Tibial nerve (tissue), 4 donors: ENCODE results near the gene ROBO2. TPM values are rescaled to one million over a fixed set of nuclear protein-coding genes. Genes with fewer than 3 reads are reported as not detected.

Experiments
- DNase-seq, 2 donors: peaks; one replicate each; pipeline ENCODE4 v3.0.0-alpha.2; 2019; ENCODE audit warnings: low spot score in 2 of 2
- H3K27ac ChIP-seq, 4 donors: fragments of 200-600 bp; sonication (generic) in 3 of 4; one replicate each; pipeline ENCODE4 v1.5.1; 2017 to 2019; ENCODE audit warnings: mild to moderate bottlenecking in 1 of 4
- H3K27me3 ChIP-seq, 2 donors: fragments of 200-600 bp; sonication (generic) in 1 of 2; one replicate each; pipeline versions ENCODE4 v1.5.1 to v1.6.0; 2017 to 2019
- H3K36me3 ChIP-seq, 3 donors: fragments of 200-600 bp; sonication (generic); one replicate each; pipeline ENCODE4 v1.5.1; 2018 to 2019
- H3K4me1 ChIP-seq, 4 donors: fragments of 200-600 bp; sonication (generic) in 3 of 4; one replicate each; pipeline ENCODE4 v1.5.1; 2017 to 2019
- H3K4me3 ChIP-seq, 4 donors: fragments of 200-600 bp; sonication (generic) in 3 of 4; one replicate each; pipeline ENCODE4 v1.5.1; 2017 to 2019; ENCODE audit warnings: mild to moderate bottlenecking in 1 of 4, moderate library complexity in 1 of 4
- H3K9me3 ChIP-seq, 4 donors: fragments of 200-600 bp; sonication (generic) in 3 of 4; one replicate each; pipeline ENCODE4 v1.5.1; 2017 to 2019
- CTCF ChIP-seq, 5 experiments: fragments of 200-600 bp in 3 of 5; fragments of 450-650 bp in 2 of 5; sonication (generic) in 3 of 5; IDR thresholded peaks; one replicate each; pipeline ENCODE4 v1.5.1; 2016 to 2019; ENCODE audit warnings: antibody characterized with exemption in 5 of 5, mild to moderate bottlenecking in 3 of 5, moderate library complexity in 2 of 5
- EP300 ChIP-seq, 2 donors: sonication (generic); formaldehyde crosslinking; IDR thresholded peaks; one replicate each; pipeline ENCODE4 v1.6.1; 2017; ENCODE audit warnings: antibody characterized with exemption in 2 of 2, mild to moderate bottlenecking in 1 of 2
- POLR2A ChIP-seq, 2 donors: fragments of 450-650 bp; IDR thresholded peaks; one replicate each; pipeline ENCODE4 v1.6.1; 2017; ENCODE audit warnings: antibody characterized with exemption in 2 of 2, mild to moderate bottlenecking in 2 of 2, moderate library complexity in 2 of 2
- WGBS, 2 donors: methylation state at CpG; one replicate each; pipeline ENCODE4 v1.1.5; 2018; 5-methylcytosine and 5-hydroxymethylcytosine counted together
- total RNA-seq, 4 donors: library from RNA; depleted of rRNA; stranded (reverse); fragments of >200 nt; gene quantifications; one replicate each; pipeline ENCODE4 v1.1.0, GENCODE V29; 2016

The ROBO2 gene
- total RNA-seq, 4 donors from 2014 or later: 0.30 to 4.4 (median 1.9) TPM

- 22 to 37% methylated on average over 2 of the region's 2 CpGs for WGBS, 2 donors
- H3K9me3 ChIP-seq: no peaks in the 10 kb centered on the region
- H3K4me3 ChIP-seq: no peak overlapping the region
- no peaks in the 10 kb centered on the region for H3K36me3 ChIP-seq
- TF ChIP-seq POLR2A (IDR thresholded peaks at IDR 0.05) (no peak), EP300 (IDR thresholded peaks at IDR 0.05) (no peak), CTCF (IDR thresholded peaks at IDR 0.05) (no peak)
- H3K4me1 ChIP-seq: no peaks in the 10 kb centered on the region
- H3K27me3 ChIP-seq: no peaks in the 10 kb centered on the region
- H3K27ac ChIP-seq: no peak overlapping the region
- DNase-seq: no peak
Measured at GRCh38 chr3:77052733-77053670, 13.1 kb downstream of the ROBO2 start.

- TF ChIP-seq CTCF (IDR thresholded peaks at IDR 0.05) (no peak), EP300 (IDR thresholded peaks at IDR 0.05) (no peak), POLR2A (IDR thresholded peaks at IDR 0.05) (no peak)
- WGBS, 2 donors: 41 to 44% methylated on average over 2 of the region's 2 CpGs
- H3K4me1 ChIP-seq: no peaks in the 10 kb centered on the region
Measured at GRCh38 chr3:77053795-77054194, 13.9 kb downstream of the ROBO2 start.

GRCh38 chr3:77055841-77056341 lies 16.0 kb downstream of the ROBO2 start:
- no peak for TF ChIP-seq EP300 (IDR thresholded peaks at IDR 0.05)
- no peak for TF ChIP-seq CTCF (IDR thresholded peaks at IDR 0.05)
- no peak for TF ChIP-seq POLR2A (IDR thresholded peaks at IDR 0.05)
- Histone ChIP-seq H3K4me3 (no peak overlapping the region), H3K27ac (no peak overlapping the region), H3K4me1 (no peaks in the 10 kb centered on the region), H3K27me3 (no peaks in the 10 kb centered on the region), H3K9me3 (no peaks in the 10 kb centered on the region), H3K36me3 (no peaks in the 10 kb centered on the region)
- 59 to 65% methylated on average over 4 of the region's 4 CpGs for WGBS, 2 donors
- DNase-seq: no peak

More at GRCh38 chr3:77053795-77054194, 13.9 kb downstream of the ROBO2 start:
- H3K36me3 ChIP-seq: no peaks in the 10 kb centered on the region
- DNase-seq: no peak
- no peaks in the 10 kb centered on the region for H3K27me3 ChIP-seq
- no peak overlapping the region for H3K4me3 ChIP-seq
- no peaks in the 10 kb centered on the region for H3K9me3 ChIP-seq
- H3K27ac ChIP-seq: no peak overlapping the region

- TF ChIP-seq POLR2A (IDR thresholded peaks at IDR 0.05) (no peak), EP300 (IDR thresholded peaks at IDR 0.05) (no peak), CTCF (IDR thresholded peaks at IDR 0.05) (no peak)
- WGBS, 2 donors: 86 to 94% methylated on average over 1 of the region's 1 CpG
- DNase-seq: no peak
Measured at GRCh38 chr3:77059354-77059753, 19.5 kb downstream of the ROBO2 start.

GRCh38 chr3:77063423-77063822 lies 23.5 kb downstream of the ROBO2 start:
- peaks cover 0 to 14% (median 3%) of the 10 kb centered on the region in 4 donors for H3K9me3 ChIP-seq
- DNase-seq: no peak
- H3K4me3 ChIP-seq: no peak overlapping the region
- WGBS, 2 donors: 94% methylated on average over 5 of the region's 5 CpGs
- TF ChIP-seq EP300 (IDR thresholded peaks at IDR 0.05) (no peak), POLR2A (IDR thresholded peaks at IDR 0.05) (no peak), CTCF (IDR thresholded peaks at IDR 0.05) (no peak)
- no peak overlapping the region for H3K27ac ChIP-seq
- H3K27me3 ChIP-seq: no peaks in the 10 kb centered on the region
- no peaks in the 10 kb centered on the region for H3K36me3 ChIP-seq
- no peaks in the 10 kb centered on the region for H3K4me1 ChIP-seq

More at GRCh38 chr3:77059354-77059753, 19.5 kb downstream of the ROBO2 start:
- Histone ChIP-seq H3K27me3 (no peaks in the 10 kb centered on the region), H3K9me3 (peaks cover 0 to 14% (median 3%) of the 10 kb centered on the region in 4 donors), H3K4me1 (no peaks in the 10 kb centered on the region), H3K36me3 (no peaks in the 10 kb centered on the region), H3K27ac (no peak overlapping the region), H3K4me3 (no peak overlapping the region)
